ENCODE results near the gene CTSA.
"Not testable (repeated sequence)": the region's sequence is repeated elsewhere in the genome, so short reads cannot be mapped to it uniquely, and the experiment has no call there.

The CTSA gene

DNA sequence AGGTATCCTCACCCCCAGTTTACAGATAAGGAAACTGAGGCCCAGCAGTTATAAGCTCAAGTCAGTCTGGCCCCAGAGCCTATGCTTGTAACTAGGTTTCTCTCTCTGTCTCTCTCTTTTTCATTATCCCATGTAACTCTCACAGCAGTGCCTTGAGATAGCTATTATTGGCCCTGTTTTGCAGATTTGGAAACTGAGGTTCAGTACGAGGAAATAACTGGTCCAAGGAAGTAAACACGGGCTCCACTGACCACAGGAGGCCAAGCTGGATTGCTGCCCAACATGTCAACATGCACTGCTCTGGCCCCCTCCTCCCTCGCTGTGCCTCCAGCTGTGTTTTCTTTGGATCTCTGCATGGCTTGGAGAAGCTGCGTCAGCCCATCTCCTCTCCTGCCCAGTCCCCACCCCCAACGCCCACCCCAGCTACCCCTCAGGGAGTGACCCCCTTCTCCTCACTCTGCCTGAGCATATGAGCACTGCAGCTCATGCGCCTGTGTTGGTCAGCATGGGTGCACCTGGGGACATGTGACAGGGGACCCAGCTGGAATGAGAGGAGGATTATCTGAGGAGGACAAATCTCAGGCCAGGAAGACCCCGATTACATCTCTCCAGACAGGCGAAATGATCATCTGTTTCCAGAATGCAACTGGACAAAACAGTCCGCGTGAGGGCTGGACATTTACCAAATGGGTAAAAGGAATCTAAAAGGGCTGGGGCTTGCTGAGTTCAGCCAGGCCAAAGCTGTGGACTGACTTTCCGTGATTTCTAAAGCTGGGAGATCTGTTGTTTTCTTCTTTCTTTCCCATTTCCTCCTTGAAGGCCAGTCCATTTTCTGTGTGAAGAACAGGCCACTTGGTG, 28.6 kb downstream of the CTSA start:
- DNase-seq, result no peak

DNA sequence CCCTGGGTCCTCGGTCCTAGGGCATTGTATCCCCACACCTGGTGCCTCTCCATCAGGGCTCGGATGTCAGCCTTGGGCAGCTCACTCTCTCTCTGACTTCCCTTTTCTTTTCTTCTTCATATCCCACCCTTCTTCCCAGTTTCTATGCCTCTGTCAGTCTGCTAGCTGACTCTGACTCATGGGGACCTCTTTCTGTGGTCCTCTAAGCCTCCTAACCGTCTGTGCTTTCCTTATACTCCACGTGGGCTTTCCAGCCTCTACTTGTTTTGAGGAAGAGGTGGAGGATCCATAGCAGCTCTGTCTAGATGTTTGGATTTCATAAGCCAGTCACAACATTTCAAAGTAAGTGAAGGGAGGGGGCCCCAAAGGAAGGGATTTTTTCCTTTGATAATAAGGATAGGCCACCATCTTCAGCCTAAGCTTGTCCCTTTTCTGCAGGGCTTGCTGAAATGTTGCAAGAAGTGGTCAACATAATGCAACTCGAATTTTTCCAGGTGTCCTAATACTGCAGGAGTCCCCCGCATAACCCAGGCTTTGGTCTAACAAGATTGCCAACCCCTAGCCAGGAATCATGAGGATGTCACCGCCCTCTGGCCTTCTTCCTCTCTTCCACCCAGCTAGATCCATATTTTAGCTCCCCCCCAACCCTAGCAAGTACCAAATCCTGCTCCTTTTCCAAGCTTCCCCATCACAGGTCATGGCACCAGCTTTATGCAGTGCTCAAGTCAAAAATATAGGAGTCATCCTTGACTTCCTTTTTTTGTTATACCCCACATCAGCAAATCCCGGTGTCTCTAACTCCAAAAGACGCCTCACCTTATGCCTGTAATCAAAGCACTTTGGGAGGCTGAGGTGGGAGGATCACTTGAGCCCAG, 29.6 kb downstream of the CTSA start:
- no peak for DNase-seq

GRCh38 chr20:45921337-45922189, 30.4 kb downstream of the CTSA start:
- DNase-seq, result no peak

GRCh38 chr20:45924391-45925261, 33.5 kb downstream of the CTSA start:
- DNase-seq, result no peak

GRCh38 chr20:45925821-45926506, 34.8 kb downstream of the CTSA start:
- no peak for DNase-seq

GRCh38 chr20:45926731-45927070, 35.6 kb downstream of the CTSA start:
- no peak for DNase-seq

- no peak for DNase-seq
Observed at GRCh38 chr20:45927071-45927878, 36.1 kb downstream of the CTSA start.

GRCh38 chr20:45931680-45932079, 40.5 kb downstream of the CTSA start:
- DNase-seq, result not testable (repeated sequence)

GRCh38 chr20:45933266-45934045, 42.3 kb downstream of the CTSA start:
- peak in 3 of 4 experiments; percentile 29 to 40 (median 30) for DNase-seq

DNA sequence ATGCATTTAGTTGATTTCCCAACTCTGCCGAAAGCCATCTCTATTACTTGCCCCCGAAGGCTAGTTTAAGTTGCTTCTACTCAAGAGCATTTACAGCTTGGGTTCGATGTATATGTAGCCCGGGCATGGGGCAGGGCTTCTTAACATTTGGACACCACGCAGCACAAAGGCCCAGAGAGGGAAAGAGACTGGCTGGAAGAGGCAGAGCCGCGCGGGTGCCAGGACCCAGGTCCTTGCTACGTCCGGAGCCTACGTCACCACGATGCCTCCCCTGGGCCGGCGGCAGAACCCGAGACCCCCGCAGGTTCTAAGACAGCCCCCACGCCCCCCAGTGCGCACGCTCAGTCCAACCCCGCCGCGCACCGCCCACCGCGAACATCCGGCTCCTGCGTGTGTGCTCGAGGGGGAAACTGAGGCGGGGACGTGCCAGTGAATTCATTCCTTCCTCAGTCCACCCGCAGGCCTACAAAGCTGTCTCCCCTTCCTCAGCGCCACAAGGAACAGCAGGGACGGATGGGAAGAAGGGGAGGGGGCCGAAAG, 43.0 kb downstream of the CTSA start:
- peak in 2 of 4 experiments; percentile 68 to 69 for DNase-seq

- peak; percentile 94 to 99 (median 96) for DNase-seq
Observed at GRCh38 chr20:45934586-45935415, 43.7 kb downstream of the CTSA start, which contains the start of gene PCIF1. PCIF1 (plus strand) TSS chr20:45934683; CDS start chr20:45939000, 4,317 bp downstream.

- no peak for DNase-seq
Observed at GRCh38 chr20:45935416-45936046, 44.4 kb downstream of the CTSA start.

DNA sequence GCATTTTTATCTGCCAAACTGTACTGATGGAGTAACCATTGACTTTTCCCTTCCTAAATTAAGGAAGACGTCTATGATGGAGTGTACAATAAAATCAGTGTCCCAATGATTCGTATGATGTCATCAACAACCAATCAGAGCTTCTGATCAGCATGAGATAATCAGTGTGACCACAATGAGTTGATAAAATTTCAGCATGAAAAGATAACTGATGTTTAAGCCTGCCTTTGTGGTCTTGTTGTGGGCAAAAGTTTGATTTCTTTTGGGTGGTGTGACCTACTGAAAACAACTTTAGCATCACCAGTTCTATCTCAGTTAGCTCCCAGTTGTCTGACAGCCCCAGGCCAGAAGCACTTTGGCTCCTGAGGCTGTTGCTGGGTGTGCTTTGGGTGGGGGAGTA, 46.6 kb downstream of the CTSA start:
- DNase-seq, result no peak

DNA sequence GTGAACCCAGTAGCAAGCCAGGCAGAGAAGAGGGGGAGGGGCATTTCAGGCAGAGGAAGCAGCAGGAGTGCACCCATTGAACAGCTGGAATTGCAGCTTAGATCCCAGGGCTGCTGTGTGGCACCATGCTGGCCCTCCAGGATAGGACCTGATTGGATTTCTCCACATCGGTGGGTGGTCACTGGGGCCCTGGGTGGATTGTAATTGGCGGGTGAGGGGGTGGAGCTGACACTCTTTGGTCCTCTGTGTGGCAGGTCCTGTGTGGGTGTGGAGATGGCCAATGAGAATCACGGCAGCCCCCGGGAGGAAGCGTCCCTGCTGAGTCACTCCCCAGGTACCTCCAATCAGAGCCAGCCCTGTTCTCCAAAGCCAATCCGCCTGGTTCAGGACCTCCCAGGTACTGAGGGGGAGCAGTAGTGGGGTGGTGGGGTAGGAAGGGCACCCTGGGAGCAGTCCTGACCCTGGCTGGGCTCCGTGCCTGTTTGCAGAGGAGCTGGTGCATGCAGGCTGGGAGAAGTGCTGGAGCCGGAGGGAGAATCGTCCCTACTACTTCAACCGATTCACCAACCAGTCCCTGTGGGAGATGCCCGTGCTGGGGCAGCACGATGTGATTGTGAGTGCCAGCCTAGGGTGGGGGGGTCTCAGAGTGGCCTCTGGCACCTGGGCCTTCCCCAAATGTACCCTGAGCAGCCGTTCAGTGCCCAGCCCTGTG, 47.7 kb downstream of the CTSA start:
- no peak for DNase-seq

DNA sequence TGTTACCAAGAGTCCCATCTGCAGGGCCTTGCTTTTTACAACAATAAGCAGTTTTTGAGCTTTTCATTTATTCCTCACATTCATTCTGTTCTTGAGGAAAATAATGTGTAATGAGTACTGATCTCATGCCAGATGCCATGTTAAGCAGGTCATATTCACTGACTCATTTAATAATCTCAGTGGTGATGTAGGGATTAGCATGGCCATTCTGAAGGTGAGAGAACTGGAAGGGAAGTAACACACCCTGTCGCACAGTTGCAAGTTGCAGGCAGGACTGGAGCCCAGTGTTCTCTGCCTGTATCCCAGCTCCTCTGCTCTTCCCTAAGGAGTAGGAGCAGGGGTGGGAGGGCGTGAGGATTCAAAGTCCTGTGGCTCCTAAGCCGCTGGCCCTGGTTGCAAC, 48.9 kb downstream of the CTSA start:
- DNase-seq, result no peak

DNA sequence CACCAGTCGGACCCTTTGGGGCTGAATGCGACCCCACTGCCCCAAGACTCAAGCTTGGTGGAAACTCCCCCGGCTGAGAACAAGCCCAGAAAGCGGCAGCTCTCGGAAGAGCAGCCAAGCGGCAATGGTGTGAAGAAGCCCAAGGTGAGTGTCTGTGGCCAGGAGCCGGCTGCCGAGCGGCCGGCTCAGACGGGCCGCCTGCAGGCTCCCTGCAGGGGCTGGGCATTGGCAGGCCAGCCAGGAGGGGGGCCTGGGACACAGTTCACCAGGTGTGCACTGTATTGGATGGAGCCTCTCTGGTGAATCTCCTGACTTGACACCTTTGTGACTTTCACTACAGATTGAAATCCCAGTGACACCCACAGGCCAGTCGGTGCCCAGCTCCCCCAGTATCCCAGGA, 49.3 kb downstream of the CTSA start:
- no peak for DNase-seq

DNA sequence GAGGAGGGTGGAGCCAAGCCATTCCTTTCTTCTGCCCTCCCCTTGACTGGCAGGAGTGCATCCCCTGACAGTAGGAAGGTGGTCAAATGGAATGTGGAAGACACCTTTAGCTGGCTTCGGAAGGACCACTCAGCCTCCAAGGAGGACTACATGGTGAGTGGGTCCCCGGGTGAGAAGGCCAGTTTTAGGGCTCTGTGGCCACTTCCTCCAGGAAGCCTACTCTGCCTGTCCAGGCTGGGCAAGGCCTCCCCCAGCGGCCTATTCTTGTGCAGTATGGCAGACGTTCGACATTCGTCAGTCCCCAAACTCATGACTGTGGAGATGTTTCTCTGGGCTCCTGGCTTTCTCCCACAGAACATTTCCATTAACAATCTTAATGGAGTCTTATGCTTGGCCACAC, 52.5 kb downstream of the CTSA start:
- DNase-seq, result no peak

All from activated naive CD4-positive, alpha-beta T cell (primary cell).